H1 (cell line): Measurements from ENCODE around the gene CAMTA1. TPM values are rescaled to one million over a fixed set of nuclear protein-coding genes. Genes with fewer than 3 reads are reported as not detected.

Experiments used
- CTCF ChIA-PET: fragments of 300-600 bp; sonication (Branson Sonifier 250); formaldehyde crosslinking; loops from one replicate; lab custom pipeline; 2021; ENCODE audit not compliant: partially characterized antibody; lab: Charles Lee
- POLR2A ChIA-PET: fragments of 300-600 bp; sonication (Branson Sonifier 250); formaldehyde crosslinking; loops from one replicate; lab custom pipeline; 2021; ENCODE audit warnings: inconsistent platforms; ENCODE audit not compliant: partially characterized antibody; lab: Charles Lee
- DNase-seq, 2 experiments: peaks; one replicate each; pipeline versions ENCODE4 v3.0.0 to v3.0.0-alpha.2; 2010 to 2022; ENCODE audit warnings: low spot score in 2 of 2, low read depth in 1 of 2, mixed read lengths in 1 of 2
- FAIRE-seq: peaks from 2 replicates; lab custom pipeline; 2011; peaks lifted over from hg19 to GRCh38; lab: Jason Lieb, UNC
- H2AFZ ChIP-seq: 2 replicates; pipeline ENCODE4 v1.8.1; 2012; ENCODE audit warnings: low read length, inconsistent platforms
- H2AK5ac ChIP-seq: 2 replicates; pipeline ENCODE4 v1.6.1; 2013; ENCODE audit warnings: low read depth, low read length
- H2BK120ac ChIP-seq: replicated peaks from 2 replicates; pipeline ENCODE3; 2013; ENCODE audit warnings: low read depth, low read length, inconsistent platforms
- H2BK12ac ChIP-seq: 2 replicates; pipeline ENCODE4 v1.6.1; 2013; ENCODE audit warnings: low read depth, low read length
- H2BK15ac ChIP-seq: 2 replicates; pipeline ENCODE4 v1.6.1; 2013; ENCODE audit warnings: low read length
- H2BK20ac ChIP-seq: 2 replicates; pipeline ENCODE4 v1.6.1; 2013; ENCODE audit warnings: low read length
- H2BK5ac ChIP-seq: 2 replicates; pipeline ENCODE4 v1.6.1; 2013; ENCODE audit warnings: low read depth, low read length
- H3K14ac ChIP-seq: 2 replicates; pipeline ENCODE4 v1.6.1; 2013; ENCODE audit warnings: inconsistent platforms; ENCODE audit not compliant: insufficient read length
- H3K18ac ChIP-seq: 2 replicates; pipeline ENCODE4 v1.6.1; 2013; ENCODE audit warnings: low read length; ENCODE audit errors: extremely low read depth
- H3K23ac ChIP-seq: 2 replicates; pipeline ENCODE4 v1.6.1; 2013; ENCODE audit warnings: inconsistent platforms; ENCODE audit not compliant: insufficient read length
- H3K23me2 ChIP-seq: 2 replicates; pipeline ENCODE4 v1.6.1; 2013; ENCODE audit warnings: low read depth, low read length
- H3K27ac ChIP-seq: 2 replicates; pipeline ENCODE4 v1.6.1; 2011; ENCODE audit warnings: low read depth, low read length, inconsistent platforms
- H3K27me3 ChIP-seq, 4 experiments: replicated peaks in 1 of 4; 1 replicate in 1 of 4; 2 replicates in 3 of 4; pipeline versions ENCODE4 v1.6.1 to v1.8.1; 2011 to 2013; ENCODE audit warnings: low read length in 3 of 4, mild to moderate bottlenecking in 3 of 4, inconsistent platforms in 2 of 4, mixed read lengths in 2 of 4, moderate library complexity in 1 of 4; ENCODE audit not compliant: control insufficient read depth in 3 of 4, insufficient read depth in 3 of 4; ENCODE audit errors: extremely low read depth in 1 of 4
- H3K36me3 ChIP-seq, 4 experiments: 2 replicates each; pipeline versions ENCODE4 v1.6.1 to v1.8.1; 2011 to 2013; ENCODE audit warnings: mild to moderate bottlenecking in 4 of 4, low read length in 3 of 4, moderate library complexity in 2 of 4, control low read depth in 1 of 4, inconsistent platforms in 1 of 4; ENCODE audit not compliant: insufficient read depth in 4 of 4, control insufficient read depth in 2 of 4
- H3K4ac ChIP-seq: replicated peaks from 2 replicates; pipeline ENCODE3; 2013; ENCODE audit warnings: low read length, low read depth, mixed read lengths, inconsistent platforms; ENCODE audit not compliant: insufficient read length
- H3K4me1 ChIP-seq, 4 experiments: replicated peaks in 1 of 4; 1 replicate in 1 of 4; 2 replicates in 3 of 4; pipeline versions ENCODE4 v1.6.1 to v1.8.1; 2011 to 2013; ENCODE audit warnings: low read length in 3 of 4, inconsistent platforms in 2 of 4, mixed read lengths in 1 of 4; ENCODE audit not compliant: insufficient read depth in 4 of 4, control insufficient read depth in 3 of 4
- H3K4me2 ChIP-seq, 2 experiments: 2 replicates each; pipeline versions ENCODE4 v1.6.1 to v1.8.1; 2011 to 2013; ENCODE audit warnings: low read depth in 2 of 2, low read length in 2 of 2, control low read depth in 1 of 2, inconsistent platforms in 1 of 2, mild to moderate bottlenecking in 1 of 2; ENCODE audit not compliant: insufficient read depth in 1 of 2
- H3K4me3 ChIP-seq, 4 experiments: fragments of 200-600, 300-600 bp in 1 of 4; sonication (generic), shearing (Covaris generic), sonication (Bioruptor Twin) in 1 of 4; 2 replicates each; pipeline versions ENCODE4 v1.5.1 to v1.8.1; 2011 to 2016; ENCODE audit warnings: low read length in 4 of 4, low read depth in 3 of 4, control low read depth in 2 of 4, inconsistent platforms in 2 of 4, mild to moderate bottlenecking in 2 of 4, mixed read lengths in 1 of 4, moderate library complexity in 1 of 4; ENCODE audit not compliant: insufficient read depth in 2 of 4; ENCODE audit errors: extremely low read depth in 1 of 4
- H3K56ac ChIP-seq: replicated peaks from 2 replicates; pipeline ENCODE3; 2013; ENCODE audit warnings: low read depth, mild to moderate bottlenecking, mixed read lengths, low read length, inconsistent platforms; ENCODE audit not compliant: insufficient read length
- H3K79me1 ChIP-seq: 2 replicates; pipeline ENCODE4 v1.6.1; 2013; ENCODE audit warnings: low read depth, low read length, control low read depth
- H3K79me2 ChIP-seq, 2 experiments: 2 replicates each; pipeline versions ENCODE4 v1.6.1 to v1.8.1; 2012 to 2013; ENCODE audit warnings: low read length in 2 of 2, mild to moderate bottlenecking in 2 of 2, inconsistent platforms in 1 of 2; ENCODE audit not compliant: insufficient read depth in 2 of 2, control insufficient read depth in 1 of 2
- H3K9ac ChIP-seq, 4 experiments: replicated peaks in 1 of 4; 1 replicate in 1 of 4; 2 replicates in 3 of 4; pipeline versions ENCODE4 v1.6.1 to v1.8.1; 2011 to 2013; ENCODE audit warnings: low read depth in 3 of 4, low read length in 3 of 4, control low read depth in 2 of 4, mild to moderate bottlenecking in 2 of 4, moderate library complexity in 2 of 4, inconsistent platforms in 1 of 4; ENCODE audit errors: extremely low read depth in 1 of 4
- H3K9me3 ChIP-seq, 2 experiments: 2 replicates each; pipeline versions ENCODE4 v1.6.1 to v1.8.1; 2012 to 2013; ENCODE audit warnings: mild to moderate bottlenecking in 2 of 2, moderate library complexity in 2 of 2, control low read depth in 1 of 2, inconsistent platforms in 1 of 2, low read depth in 1 of 2, low read length in 1 of 2, mixed read lengths in 1 of 2; ENCODE audit not compliant: insufficient read depth in 2 of 2
- H4K20me1 ChIP-seq, 2 experiments: replicated peaks in 1 of 2; 2 replicates each; pipeline versions ENCODE3 to v1.8.1; 2011 to 2013; ENCODE audit warnings: inconsistent platforms in 2 of 2, low read length in 2 of 2, mild to moderate bottlenecking in 1 of 2; ENCODE audit not compliant: insufficient read depth in 2 of 2, control insufficient read depth in 1 of 2
- H4K5ac ChIP-seq: 2 replicates; pipeline ENCODE4 v1.6.1; 2013; ENCODE audit warnings: low read length, low read depth, mixed read lengths, inconsistent platforms; ENCODE audit not compliant: insufficient read length
- H4K8ac ChIP-seq: 2 replicates; pipeline ENCODE4 v1.8.0; 2013; ENCODE audit warnings: mild to moderate bottlenecking, moderate library complexity, low read length, inconsistent platforms; ENCODE audit not compliant: insufficient read depth; ENCODE audit errors: extremely low read depth
- H4K91ac ChIP-seq: replicated peaks from 2 replicates; pipeline ENCODE3; 2013; ENCODE audit warnings: low read length, mixed read lengths, inconsistent platforms; ENCODE audit not compliant: insufficient read length
- BCL11A ChIP-seq, 2 experiments: IDR thresholded peaks; one replicate each; pipeline ENCODE4 v1.6.1; 2011; ENCODE audit warnings: low read depth in 2 of 2, low read length in 2 of 2, mild to moderate bottlenecking in 2 of 2
- EGR1 ChIP-seq: IDR thresholded peaks from 2 replicates; pipeline ENCODE4 v1.6.1; 2011; ENCODE audit warnings: low read depth, low read length, borderline replicate concordance
- EZH2 ChIP-seq: fragments of 200-600 bp; sonication (generic); IDR thresholded peaks from 2 replicates; pipeline ENCODE4 v1.7.1; 2012; ENCODE audit warnings: low read depth, mild to moderate bottlenecking, moderate library complexity, low read length, inconsistent platforms; ENCODE audit not compliant: severe bottlenecking
- HDAC2 ChIP-seq, 2 experiments: fragments of 300-600 bp in 1 of 2; sonication (generic) in 1 of 2; IDR thresholded peaks; 2 replicates each; pipeline ENCODE4 v1.6.1; 2011 to 2012; ENCODE audit warnings: low read depth in 2 of 2, low read length in 2 of 2, mild to moderate bottlenecking in 2 of 2, moderate library complexity in 2 of 2, borderline replicate concordance in 1 of 2, inconsistent platforms in 1 of 2
- NRF1 ChIP-seq: IDR thresholded peaks from 2 replicates; pipeline ENCODE4 v1.6.1; 2011; ENCODE audit warnings: mild to moderate bottlenecking, low read depth, low read length, improper control_type of control experiment
- RBBP5 ChIP-seq: IDR thresholded peaks from 2 replicates; pipeline ENCODE4 v1.7.1; 2012; ENCODE audit warnings: low read depth, mild to moderate bottlenecking, inconsistent platforms, low read length, moderate library complexity, borderline replicate concordance
- SIN3A ChIP-seq, 2 experiments: IDR thresholded peaks in 1 of 2; conservative IDR thresholded peaks in 1 of 2; 2 replicates each; pipeline ENCODE4 v1.6.1; 2011 to 2012; ENCODE audit warnings: low read length in 2 of 2, improper control_type of control experiment in 1 of 2, low read depth in 1 of 2, mild to moderate bottlenecking in 1 of 2
- SIX5 ChIP-seq: IDR thresholded peaks from 2 replicates; pipeline ENCODE4 v1.6.1; 2011; ENCODE audit warnings: mild to moderate bottlenecking, low read depth, low read length
- WGBS, 2 experiments: shearing (Covaris generic) in 1 of 2; methylation state at CpG; one replicate each; pipeline versions ENCODE4 v1.1.6 to v1.1.7; 2013 to 2015; ENCODE audit warnings: low lambda C conversion rate in 2 of 2, mixed read lengths in 2 of 2, inconsistent platforms in 1 of 2, low coverage in 1 of 2, missing lambda C conversion rate in 1 of 2; ENCODE audit not compliant: insufficient replicate concordance in 2 of 2, insufficient coverage in 1 of 2, insufficient read length in 1 of 2; ENCODE audit errors: extremely low coverage in 1 of 2, missing lambda C conversion rate in 1 of 2; 5-methylcytosine and 5-hydroxymethylcytosine counted together
- polyA plus RNA-seq, 7 experiments: library from polyadenylated mRNA; depleted of rRNA in 3 of 7; stranded (reverse) in 5 of 7; unstranded in 2 of 7; fragments of >200 nt in 5 of 7; fragments of 200-250 nt in 2 of 7; gene quantifications; 1 replicate in 5 of 7; 2 replicates in 1 of 7; 4 replicates in 1 of 7; pipeline versions ENCODE4 v1.2.1 to v1.2.3, GENCODE V29; 2011 to 2013; ENCODE audit warnings: missing spikeins in 2 of 7, mixed read lengths in 2 of 7
- total RNA-seq: library from RNA; stranded (reverse); fragmentation: NEBNext Ultra II Directional; extraction: Animal tissue kit (Norgen Biotek cat#: 25700); gene quantifications from 2 replicates; pipeline ENCODE4 v1.2.1, GENCODE V29; 2021

The CAMTA1 gene
- total and polyA plus RNA-seq, 2 of the 8 experiments (the other 6 are each of a cell fraction or from before 2014, with no cell fraction given): 65.0 to 119 TPM

DNA sequence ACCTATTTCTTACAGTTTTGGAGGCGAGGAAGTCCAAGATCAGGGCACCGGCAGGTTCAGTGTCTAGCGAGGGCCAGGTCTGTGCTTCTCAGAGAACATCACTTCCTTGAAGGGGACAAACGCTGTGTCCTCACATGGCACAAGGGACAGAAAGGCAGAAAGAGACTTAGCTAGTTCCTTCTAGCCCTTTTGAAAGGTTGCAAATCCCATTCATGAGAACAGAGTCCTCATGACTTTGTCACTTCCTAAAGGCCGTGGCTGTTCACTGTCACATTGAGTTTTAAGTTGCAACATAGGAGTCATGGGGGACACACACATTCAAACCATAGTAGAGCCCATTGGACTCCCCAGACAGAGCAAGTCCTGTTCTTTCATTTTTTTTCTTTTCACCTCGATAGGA is 1026.2 kb downstream of the CAMTA1 start:
- H3K4me3 ChIP-seq: no peak overlapping the region
- no peak for FAIRE-seq
- CTCF ChIA-PET: interaction anchor here (1.1 to 1.4 kb wide), 2 partner anchors 9 to 35 kb away, joined by 3 to 4 read pairs; no protein-coding TSS in a partner anchor

More for the DNA sequence above, 1026.2 kb downstream of the CAMTA1 start:
- H2BK20ac ChIP-seq: no peak overlapping the region
- no peak overlapping the region for H4K91ac ChIP-seq
- no peak overlapping the region for H2BK12ac ChIP-seq
- no peak overlapping the region for H2BK5ac ChIP-seq
- no peak overlapping the region for H3K14ac ChIP-seq
- no peak overlapping the region for H3K18ac ChIP-seq
- no peak overlapping the region for H3K4me2 ChIP-seq
- no peak overlapping the region for H4K8ac ChIP-seq
- no peak overlapping the region for H3K9ac ChIP-seq
- peaks cover 0 to 2% of the 10 kb centered on the region in 2 experiments for H4K20me1 ChIP-seq
- POLR2A ChIA-PET: no interaction called here
- no peak overlapping the region for H4K5ac ChIP-seq
- H2AK5ac ChIP-seq: no peak overlapping the region
- no peaks in the 10 kb centered on the region for H3K23me2 ChIP-seq
- H2BK15ac ChIP-seq: no peak overlapping the region
- H3K23ac ChIP-seq: no peak overlapping the region
- no peak overlapping the region for H3K4ac ChIP-seq
- H3K36me3 ChIP-seq: peaks cover 3 to 37% (median 11%) of the 10 kb centered on the region in 4 experiments; a peak in 7 of 8 replicates
- H3K9me3 ChIP-seq: peaks cover 11 to 13% of the 10 kb centered on the region in 2 experiments; a peak in 3 of 4 replicates
- WGBS, 2 experiments: 92% methylated on average over 6 of the region's 6 CpGs; no CpG with 5 or more reads in 1 of the 2 experiments
- H3K56ac ChIP-seq: no peak overlapping the region
- H2BK120ac ChIP-seq: no peak overlapping the region
- no peak overlapping the region for H2AFZ ChIP-seq
- no peaks in the 10 kb centered on the region for H3K79me2 ChIP-seq
- TF ChIP-seq EGR1 (no peak), SIX5 (no peak), EZH2 (no peak), SIN3A (conservative IDR thresholded peaks at IDR 0.05 in 1 of 2, IDR thresholded peaks at IDR 0.05 in 1 of 2; ENCODE audit: low read depth in 1 of 2, low read length in 2 of 2) (no peak), NRF1 (no peak), BCL11A (IDR thresholded peaks at IDR 0.05; ENCODE audit: low read depth in 2 of 2, low read length in 2 of 2) (no peak), HDAC2 (IDR thresholded peaks at IDR 0.05; ENCODE audit: borderline replicate concordance in 1 of 2, low read depth in 2 of 2, low read length in 2 of 2) (no peak), RBBP5 (no peak)
- DNase-seq: no peak
- H3K27ac ChIP-seq: no peak overlapping the region
- no peaks in the 10 kb centered on the region for H3K79me1 ChIP-seq
- no peaks in the 10 kb centered on the region for H3K27me3 ChIP-seq
- no peaks in the 10 kb centered on the region for H3K4me1 ChIP-seq
